ENCODE data around the gene PDZD8.

DNA sequence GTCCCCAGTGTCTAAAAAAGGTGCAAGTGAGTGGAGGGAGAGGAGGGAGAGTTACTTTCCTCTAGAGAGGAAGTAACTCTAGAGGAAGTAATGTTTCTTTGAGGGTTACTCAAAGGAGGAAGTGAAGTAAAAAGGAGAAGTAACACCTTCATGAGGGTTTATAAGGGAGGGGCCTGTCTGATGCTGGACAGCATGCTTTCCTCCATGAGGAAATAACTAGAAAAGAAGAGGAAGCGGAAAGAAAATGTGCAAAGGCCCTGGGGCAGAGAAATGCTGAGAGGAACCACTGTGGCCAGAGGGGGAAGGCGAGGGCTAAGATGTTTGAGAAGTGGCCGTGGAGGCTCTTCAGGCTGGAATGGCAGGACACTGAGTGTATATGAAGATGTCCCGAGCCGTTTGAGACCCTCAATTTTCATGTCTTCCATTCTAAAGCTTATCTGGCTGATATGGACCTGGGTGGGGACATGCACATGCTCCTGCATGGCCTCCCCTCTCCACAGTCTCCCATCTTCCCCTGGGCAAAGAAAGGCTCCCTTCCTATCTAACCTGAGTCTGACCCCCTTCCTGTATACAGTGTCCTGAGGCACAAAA, 137.7 kb downstream of the PDZD8 start:
- TF ChIP-seq, protein P1, sequence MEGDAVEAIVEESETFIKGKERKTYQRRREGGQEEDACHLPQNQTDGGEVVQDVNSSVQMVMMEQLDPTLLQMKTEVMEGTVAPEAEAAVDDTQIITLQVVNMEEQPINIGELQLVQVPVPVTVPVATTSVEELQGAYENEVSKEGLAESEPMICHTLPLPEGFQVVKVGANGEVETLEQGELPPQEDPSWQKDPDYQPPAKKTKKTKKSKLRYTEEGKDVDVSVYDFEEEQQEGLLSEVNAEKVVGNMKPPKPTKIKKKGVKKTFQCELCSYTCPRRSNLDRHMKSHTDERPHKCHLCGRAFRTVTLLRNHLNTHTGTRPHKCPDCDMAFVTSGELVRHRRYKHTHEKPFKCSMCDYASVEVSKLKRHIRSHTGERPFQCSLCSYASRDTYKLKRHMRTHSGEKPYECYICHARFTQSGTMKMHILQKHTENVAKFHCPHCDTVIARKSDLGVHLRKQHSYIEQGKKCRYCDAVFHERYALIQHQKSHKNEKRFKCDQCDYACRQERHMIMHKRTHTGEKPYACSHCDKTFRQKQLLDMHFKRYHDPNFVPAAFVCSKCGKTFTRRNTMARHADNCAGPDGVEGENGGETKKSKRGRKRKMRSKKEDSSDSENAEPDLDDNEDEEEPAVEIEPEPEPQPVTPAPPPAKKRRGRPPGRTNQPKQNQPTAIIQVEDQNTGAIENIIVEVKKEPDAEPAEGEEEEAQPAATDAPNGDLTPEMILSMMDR (conservative IDR thresholded peaks at IDR 0.05; ENCODE audit: low read length), result no peak
- TF ChIP-seq EZH2phosphoT487 (IDR thresholded peaks at IDR 0.05; ENCODE audit: borderline replicate concordance, low read depth, low read length), result no peak

Measured in OCI-LY7 (cell line).